Immature natural killer cell (primary cell): ENCODE results near the gene EPGN. TPM values are rescaled to one million over a fixed set of nuclear protein-coding genes. Genes with fewer than 3 reads are reported as not detected.

Experiments
- polyA plus RNA-seq, 3 donors: library from polyadenylated mRNA; unstranded; fragments of 300-500 nt; fragmentation: Illumina TruSeq; gene quantifications; one replicate each; pipeline ENCODE4 v1.2.3, GENCODE V29; 2021

EPGN gene
- polyA plus RNA-seq, 3 donors from 2014 or later: not detected

Other genes with a start within 250 kb of the EPGN start
- gene CXCL2, start 209.3 kb upstream of the EPGN start, polyA plus RNA-seq: 1 to 10 TPM in 1 of 3 donors, not detected in 2; 1.3 TPM
- gene MTHFD2L, start 150.4 kb upstream of the EPGN start, polyA plus RNA-seq: 1 to 10 TPM; 4.5 to 5.7 (median 4.6) TPM
- not detected for gene EREG, start 56.7 kb downstream of the EPGN start, polyA plus RNA-seq
- 10 to 100 TPM; 17.7 to 38.8 (median 28.8) TPM for gene AREG, start 136.7 kb downstream of the EPGN start, polyA plus RNA-seq